SKM-1 treated with dmso at 0.1 percent for 144 hours (cell line): ENCODE data around the gene GSTA3.
"Not testable (repeated sequence)": the region's sequence is repeated elsewhere in the genome, so short reads cannot be mapped to it uniquely, and the experiment has no call there.

Source experiments
- DNase-seq: peaks from one replicate; lab custom pipeline; 2025; ENCODE audit not compliant: unreplicated experiment; lab: John Stamatoyannopoulos, UW

Gene GSTA3

GRCh38 chr6:52909531-52909930 is at the start of gene GSTA3:
Gene GSTA3, minus strand, starts transcription at chr6:52909698. Its CDS starts 3,864 bp downstream, at chr6:52905834.
- DNase-seq = no peak

- no peak for DNase-seq
Measured at GRCh38 chr6:52958546-52959255, 49.2 kb upstream of the GSTA3 start.

- no peak for DNase-seq
Measured at GRCh38 chr6:52955871-52956270, 46.4 kb upstream of the GSTA3 start.

GRCh38 chr6:52953911-52954839 is 44.7 kb upstream of the GSTA3 start:
- DNase-seq = no peak

GRCh38 chr6:52946306-52946705 is 36.8 kb upstream of the GSTA3 start:
- no peak for DNase-seq

GRCh38 chr6:52942821-52943220 is 33.3 kb upstream of the GSTA3 start:
- not testable (repeated sequence) for DNase-seq

GRCh38 chr6:52942221-52942620 is 32.7 kb upstream of the GSTA3 start:
- DNase-seq = no peak

- no peak for DNase-seq
Measured at GRCh38 chr6:52937908-52938307, 28.4 kb upstream of the GSTA3 start.

- no peak for DNase-seq
Measured at GRCh38 chr6:52933778-52934177, 24.3 kb upstream of the GSTA3 start.

GRCh38 chr6:52931351-52931750 is 21.9 kb upstream of the GSTA3 start:
- no peak for DNase-seq

GRCh38 chr6:52929321-52930164 is 20.0 kb upstream of the GSTA3 start:
- DNase-seq = no peak

- DNase-seq = no peak
Measured at GRCh38 chr6:52927451-52927850, 18.0 kb upstream of the GSTA3 start.

GRCh38 chr6:52925919-52926792 is 16.7 kb upstream of the GSTA3 start:
- no peak for DNase-seq

GRCh38 chr6:52925042-52925441 is 15.5 kb upstream of the GSTA3 start:
- no peak for DNase-seq

GRCh38 chr6:52923689-52924088 is 14.2 kb upstream of the GSTA3 start:
- DNase-seq = not testable (repeated sequence)

- DNase-seq = no peak
Measured at GRCh38 chr6:52922161-52922560, 12.7 kb upstream of the GSTA3 start.

- DNase-seq = no peak
Measured at GRCh38 chr6:52921743-52922142, 12.2 kb upstream of the GSTA3 start.

GRCh38 chr6:52919511-52919910 is 10.0 kb upstream of the GSTA3 start:
- not testable (repeated sequence) for DNase-seq

- DNase-seq = not testable (repeated sequence)
Measured at GRCh38 chr6:52918771-52919170, 9.3 kb upstream of the GSTA3 start.

GRCh38 chr6:52918027-52918686 is 8.7 kb upstream of the GSTA3 start:
- not testable (repeated sequence) for DNase-seq
